Gastroesophageal sphincter (tissue), 4 donors: ENCODE measurements around the gene TCL1A. TPM values are rescaled to one million over a fixed set of nuclear protein-coding genes. Genes with fewer than 3 reads are reported as not detected.

ENCODE experiments used
- ATAC-seq: fragments of 150-250 bp; one replicate; pipeline ENCODE4 v1.9.1; 2016; ENCODE audit warnings: mild to moderate bottlenecking, moderate library complexity
- H3K27ac ChIP-seq, 4 donors: fragments of 200-600 bp; sonication (generic) in 3 of 4; 1 replicate in 3 of 4; 2 replicates in 1 of 4; pipeline ENCODE4 v1.5.1; 2016 to 2019
- H3K27me3 ChIP-seq: fragments of 200-600 bp; sonication (generic); one replicate; pipeline ENCODE4 v1.5.1; 2019
- H3K36me3 ChIP-seq, 2 donors: fragments of 200-600 bp; sonication (generic); one replicate each; pipeline ENCODE4 v1.5.1; 2019; ENCODE audit warnings: control low read depth in 1 of 2
- H3K4me1 ChIP-seq, 3 donors: fragments of 200-600 bp; sonication (generic); 1 replicate in 2 of 3; 2 replicates in 1 of 3; pipeline ENCODE4 v1.5.1; 2016 to 2019; ENCODE audit warnings: control low read depth in 2 of 3
- H3K4me3 ChIP-seq, 2 donors: fragments of 200-600 bp; sonication (generic); one replicate each; pipeline ENCODE4 v1.5.1; 2019; ENCODE audit warnings: mild to moderate bottlenecking in 1 of 2, moderate library complexity in 1 of 2
- H3K9me3 ChIP-seq, 3 donors: fragments of 200-600 bp; sonication (generic); one replicate each; pipeline ENCODE4 v1.5.1; 2017 to 2019; ENCODE audit warnings: control low read depth in 2 of 3
- CTCF ChIP-seq, 4 experiments: fragments of 200-600 bp in 2 of 4; fragments of 450-650 bp in 2 of 4; sonication (generic) in 1 of 4; IDR thresholded peaks; one replicate each; pipeline ENCODE4 v1.5.1; 2017 to 2019; ENCODE audit warnings: antibody characterized with exemption in 4 of 4, mild to moderate bottlenecking in 2 of 4, moderate library complexity in 2 of 4
- EP300 ChIP-seq: sonication (generic); formaldehyde crosslinking; IDR thresholded peaks from one replicate; pipeline ENCODE4 v1.6.1; 2017; ENCODE audit warnings: antibody characterized with exemption, mild to moderate bottlenecking
- POLR2A ChIP-seq, 2 donors: fragments of 450-650 bp; IDR thresholded peaks; one replicate each; pipeline ENCODE4 v1.6.1; 2017; ENCODE audit warnings: antibody characterized with exemption in 2 of 2, mild to moderate bottlenecking in 2 of 2, moderate library complexity in 1 of 2
- POLR2AphosphoS5 ChIP-seq: sonication (generic); formaldehyde crosslinking; IDR thresholded peaks from one replicate; pipeline ENCODE4 v1.6.1; 2017; ENCODE audit warnings: antibody characterized with exemption
- WGBS, 2 donors: methylation state at CpG; one replicate each; pipeline ENCODE4 v1.1.5; 2018; ENCODE audit warnings: low coverage in 1 of 2; 5-methylcytosine and 5-hydroxymethylcytosine counted together
- total RNA-seq, 4 donors: library from RNA; depleted of rRNA; stranded (reverse); fragments of >200 nt; gene quantifications; one replicate each; pipeline ENCODE4 v1.1.0, GENCODE V29; 2016

The TCL1A gene
- total RNA-seq, 4 donors from 2014 or later, result not detected

- WGBS, 2 donors, result 77% methylated on average over 8 of the region's 9 CpGs; no CpG with 5 or more reads in 1 of the 2 donors
- Histone ChIP-seq H3K36me3 (no peaks in the 10 kb centered on the region), H3K9me3 (no peaks in the 10 kb centered on the region), H3K27me3 (peaks cover 49% of the 10 kb centered on the region), H3K4me1 (no peaks in the 10 kb centered on the region), H3K4me3 (no peak overlapping the region), H3K27ac (no peak overlapping the region)
- no peak for TF ChIP-seq POLR2A (IDR thresholded peaks at IDR 0.05)
- TF ChIP-seq EP300, result no peak
- TF ChIP-seq CTCF (IDR thresholded peaks at IDR 0.05), result no peak
- TF ChIP-seq POLR2AphosphoS5, result no peak
- ATAC-seq, result no peak
These were observed 1.5 kb downstream of the TCL1A start for GRCh38 chr14:95712398-95712797.

- Histone ChIP-seq H3K4me3 (no peak overlapping the region), H3K4me1 (no peaks in the 10 kb centered on the region), H3K27me3 (peaks cover 54% of the 10 kb centered on the region), H3K27ac (no peak overlapping the region), H3K36me3 (no peaks in the 10 kb centered on the region), H3K9me3 (no peaks in the 10 kb centered on the region)
- WGBS, 2 donors, result 73 to 74% methylated on average over 2 to 9 of the region's 9 CpGs
- TF ChIP-seq POLR2AphosphoS5 (no peak), CTCF (IDR thresholded peaks at IDR 0.05) (no peak), POLR2A (IDR thresholded peaks at IDR 0.05) (no peak), EP300 (no peak)
- ATAC-seq, result no peak
These were observed 2.3 kb downstream of the TCL1A start for GRCh38 chr14:95711476-95712176.

GRCh38 chr14:95710106-95710505 lies 3.8 kb downstream of the TCL1A start:
- Histone ChIP-seq H3K36me3 (no peaks in the 10 kb centered on the region), H3K9me3 (no peaks in the 10 kb centered on the region), H3K27me3 (peaks cover 51% of the 10 kb centered on the region), H3K4me1 (no peaks in the 10 kb centered on the region), H3K4me3 (no peak overlapping the region), H3K27ac (no peak overlapping the region)
- TF ChIP-seq CTCF (IDR thresholded peaks at IDR 0.05) (no peak), POLR2AphosphoS5 (no peak), POLR2A (IDR thresholded peaks at IDR 0.05) (no peak), EP300 (no peak)
- WGBS, 2 donors, result 89 to 100% methylated on average over 1 to 3 of the region's 17 CpGs
- ATAC-seq, result no peak

GRCh38 chr14:95707327-95707726 lies 6.6 kb downstream of the TCL1A start:
- WGBS, 2 donors, result 84 to 85% methylated on average over 5 of the region's 5 CpGs
- Histone ChIP-seq H3K27me3 (peaks cover 44% of the 10 kb centered on the region), H3K36me3 (no peaks in the 10 kb centered on the region), H3K4me1 (no peaks in the 10 kb centered on the region), H3K27ac (no peak overlapping the region), H3K9me3 (no peaks in the 10 kb centered on the region), H3K4me3 (no peak overlapping the region)
- ATAC-seq, result no peak
- TF ChIP-seq EP300, result no peak
- no peak for TF ChIP-seq POLR2AphosphoS5

GRCh38 chr14:95705518-95705917 lies 8.4 kb downstream of the TCL1A start:
- WGBS, 2 donors, result 71 to 85% methylated on average over 1 to 4 of the region's 4 CpGs
- no peak overlapping the region for H3K4me3 ChIP-seq
- H3K27ac ChIP-seq, result no peak overlapping the region
- TF ChIP-seq POLR2AphosphoS5 (no peak), CTCF (IDR thresholded peaks at IDR 0.05) (no peak), EP300 (no peak), POLR2A (IDR thresholded peaks at IDR 0.05) (no peak)
- H3K9me3 ChIP-seq, result no peaks in the 10 kb centered on the region
- H3K36me3 ChIP-seq, result no peaks in the 10 kb centered on the region
- H3K4me1 ChIP-seq, result no peaks in the 10 kb centered on the region
- no peak for ATAC-seq
- peaks cover 49% of the 10 kb centered on the region for H3K27me3 ChIP-seq
